Superior temporal gyrus (tissue), 1 donor: ENCODE results near the gene NKAIN2.

Experiments
- DNase-seq: peaks from one replicate; pipeline ENCODE4 v3.0.0-alpha.2; 2016; ENCODE audit errors: extremely low spot score

The NKAIN2 gene

DNA sequence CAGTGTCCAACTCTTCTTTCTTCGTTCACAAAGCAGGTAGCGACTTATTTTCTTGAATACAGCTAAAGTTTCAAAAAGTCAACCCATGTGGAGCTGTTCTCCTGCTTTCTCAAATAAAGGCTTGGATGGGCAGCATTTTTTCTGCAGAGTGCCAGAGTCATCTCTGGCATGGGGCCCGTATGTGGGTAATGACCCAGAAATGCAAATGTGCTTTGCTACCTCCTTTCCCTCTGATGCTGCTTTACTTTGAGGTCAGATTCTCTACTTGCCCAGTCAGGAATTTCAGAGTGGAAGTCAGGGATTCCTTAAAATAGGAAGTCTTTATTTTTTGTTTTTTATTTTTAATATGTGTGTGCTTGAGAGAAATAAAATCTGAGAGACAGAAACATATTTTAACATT is 4.9 kb downstream of the NKAIN2 start:
- DNase-seq = peak; percentile 91

DNA sequence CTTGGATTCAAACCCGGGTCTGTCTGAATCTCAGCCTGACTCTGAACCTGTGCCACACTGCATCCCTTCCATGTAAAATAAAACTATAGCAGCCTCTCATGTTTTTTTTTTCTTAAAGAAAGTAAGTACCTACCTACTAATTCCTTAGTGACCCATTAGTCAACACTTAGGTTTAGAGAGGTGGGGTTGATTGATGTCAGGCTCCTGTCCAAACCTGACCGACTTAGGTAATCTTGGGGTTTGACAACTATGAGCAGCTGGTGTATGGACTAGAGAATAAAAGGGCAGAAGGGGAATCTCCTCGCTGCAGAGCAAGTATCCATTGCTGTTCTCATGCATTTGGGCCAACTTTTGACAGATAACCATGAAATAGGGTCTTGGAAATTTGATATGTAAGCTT is 6.5 kb downstream of the NKAIN2 start:
- DNase-seq = peak; percentile 62

DNA sequence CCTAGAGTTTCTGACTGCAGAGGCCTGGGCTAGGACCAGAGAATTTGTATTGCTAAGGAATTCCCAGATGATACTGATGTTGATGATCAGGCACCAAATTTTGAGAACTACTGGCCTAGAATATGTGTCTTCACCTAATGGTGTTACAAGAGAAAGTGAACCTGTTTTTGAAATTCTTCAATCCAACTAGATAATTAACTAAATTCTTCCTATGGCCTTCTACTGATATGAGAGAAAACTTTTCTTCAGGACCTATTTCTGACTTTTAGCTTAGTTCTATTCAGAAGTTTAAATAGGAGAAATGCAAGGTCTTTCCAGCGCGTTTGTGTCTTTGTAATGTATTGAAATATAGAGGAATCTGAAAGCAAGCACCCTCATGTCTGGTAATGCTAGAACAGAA is 7.3 kb downstream of the NKAIN2 start:
- peak; percentile 78 for DNase-seq

GRCh38 chr6:123811378-123811777 is 7.7 kb downstream of the NKAIN2 start:
- DNase-seq = peak; percentile 65

DNA sequence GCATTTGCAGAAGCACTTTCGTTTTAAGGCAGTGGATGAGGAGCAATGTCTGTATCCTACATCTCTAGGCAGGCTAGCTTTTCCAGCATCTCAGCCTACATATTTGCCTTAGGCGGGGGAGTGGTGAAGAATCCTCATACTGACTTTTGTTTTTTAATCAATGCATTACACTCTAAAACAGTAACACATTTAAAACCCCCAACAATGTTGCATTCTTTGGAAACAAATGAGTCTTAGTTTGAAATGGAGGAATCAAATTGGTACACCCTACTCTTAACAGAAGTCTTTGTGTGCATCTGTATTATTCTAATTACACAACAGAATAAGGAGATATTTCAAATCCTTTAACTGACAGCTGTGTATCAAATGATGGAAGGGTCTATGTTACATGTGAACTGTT is 9.0 kb downstream of the NKAIN2 start:
- peak; percentile 80 for DNase-seq

- peak; percentile 60 for DNase-seq
These were observed 17.4 kb downstream of the NKAIN2 start for GRCh38 chr6:123821112-123821511.

GRCh38 chr6:123829302-123829953 is 25.8 kb downstream of the NKAIN2 start:
- DNase-seq = no peak

DNA sequence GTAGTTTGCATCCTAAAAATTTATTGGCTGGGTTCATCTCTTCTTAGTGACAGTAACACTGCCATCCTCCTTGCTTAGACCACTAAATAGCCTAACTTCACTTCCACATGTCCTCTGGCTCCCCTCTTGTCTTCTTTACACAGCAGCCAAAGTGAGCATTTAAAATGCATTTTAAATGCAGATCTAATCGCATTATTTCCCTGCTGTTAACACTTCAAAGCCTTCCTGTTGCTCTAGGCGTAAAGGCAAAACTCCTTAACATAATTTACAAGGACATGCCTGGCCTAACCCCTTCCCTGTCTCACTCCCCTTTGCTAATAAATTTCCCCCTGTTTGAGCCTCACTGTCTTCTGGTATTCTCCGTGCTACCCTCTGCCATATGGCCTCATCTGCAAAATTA is 26.5 kb downstream of the NKAIN2 start:
- DNase-seq = no peak

DNA sequence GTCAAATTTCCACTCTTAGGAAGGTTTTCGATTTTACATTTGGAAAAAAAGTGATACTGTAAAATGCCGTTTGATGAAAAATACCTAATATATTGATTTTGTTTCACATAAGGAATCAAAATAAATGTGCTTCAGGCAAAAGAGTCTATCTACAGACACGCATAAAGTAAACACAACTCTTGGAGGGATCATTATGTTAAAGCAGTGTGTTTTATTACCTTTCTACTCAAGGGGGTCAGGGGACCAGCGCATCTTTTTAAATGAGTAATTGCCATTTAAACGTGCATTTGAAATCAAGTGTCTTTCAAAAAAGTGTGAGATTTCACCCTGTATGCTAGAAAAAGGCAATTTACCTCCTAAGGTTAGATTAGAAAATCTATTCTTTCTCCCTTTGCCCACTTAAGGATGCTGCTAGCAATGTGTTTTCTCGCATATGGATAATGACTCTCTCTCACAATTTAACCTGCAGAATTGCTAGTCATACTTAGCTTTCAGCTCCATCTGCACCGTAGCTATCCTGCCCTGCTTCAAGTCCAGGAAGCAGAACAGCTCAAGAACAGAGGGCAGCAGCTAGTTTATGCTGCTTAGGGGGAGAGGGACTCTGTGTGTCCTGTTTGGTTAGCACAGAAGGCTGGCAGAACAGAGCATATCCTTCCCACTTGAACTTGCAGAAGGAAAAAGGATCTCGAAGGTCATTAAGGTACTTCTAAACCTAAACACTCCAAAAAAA is 35.0 kb downstream of the NKAIN2 start:
- no peak for DNase-seq

GRCh38 chr6:123841067-123841896 is 37.6 kb downstream of the NKAIN2 start:
- no peak for DNase-seq

DNA sequence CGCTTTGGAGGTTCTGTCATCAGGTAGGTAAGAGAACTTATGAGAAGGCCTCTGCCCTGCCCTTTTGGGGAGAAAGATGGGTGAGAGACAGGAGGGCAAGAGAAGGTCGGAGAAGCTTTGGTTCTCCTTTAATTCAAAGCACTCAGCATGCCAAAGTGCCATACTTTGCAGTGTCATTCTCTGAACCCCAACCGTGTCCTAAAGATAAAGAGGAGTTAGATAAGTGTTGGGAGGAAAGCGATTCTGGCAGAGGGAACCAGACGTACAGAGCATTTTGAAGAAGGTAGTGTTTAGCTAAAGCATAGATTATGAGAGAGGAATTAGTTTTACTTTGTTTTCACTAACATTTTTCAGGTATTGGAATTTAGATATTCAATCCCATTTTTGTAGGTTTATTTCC is 40.3 kb downstream of the NKAIN2 start:
- DNase-seq = no peak

DNA sequence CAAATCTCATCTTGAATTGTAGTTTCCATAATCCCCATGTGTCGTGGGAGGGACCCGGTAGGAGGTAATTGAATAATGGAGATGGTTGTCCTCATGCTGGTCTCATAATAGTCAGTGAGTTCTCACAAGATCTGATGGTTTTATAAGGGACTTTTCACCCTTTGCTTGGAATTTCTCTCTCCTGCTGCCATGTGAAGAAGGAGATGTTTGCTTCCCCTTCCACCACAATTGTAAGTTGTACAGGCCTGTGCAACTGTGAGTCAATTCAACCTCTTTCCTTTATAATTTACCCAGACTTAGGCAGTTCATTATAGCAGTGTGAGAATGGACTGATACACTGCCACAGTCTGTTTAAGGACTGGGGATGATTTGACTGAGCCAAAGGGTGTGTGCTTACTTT is 44.7 kb downstream of the NKAIN2 start:
- DNase-seq = no peak

GRCh38 chr6:123849406-123849805 is 45.7 kb downstream of the NKAIN2 start:
- DNase-seq = no peak

DNA sequence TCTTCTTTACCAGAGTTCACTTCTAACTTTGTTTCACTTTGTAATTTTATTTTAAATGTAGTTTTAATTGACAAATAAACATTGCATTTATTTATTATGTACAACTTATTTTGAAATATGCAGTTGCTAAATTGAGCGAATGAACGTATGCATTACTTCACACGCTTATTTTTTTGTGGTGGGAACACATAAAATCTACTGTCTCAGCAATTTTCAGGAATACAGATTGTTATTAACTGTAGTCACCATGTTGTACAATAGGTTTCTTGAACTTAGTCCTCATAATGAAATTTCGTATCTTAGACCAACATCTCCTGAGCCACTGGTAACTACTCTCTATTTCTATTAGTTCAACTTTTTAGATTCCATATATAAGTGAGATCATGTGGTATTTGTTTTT is 46.9 kb downstream of the NKAIN2 start:
- no peak for DNase-seq

GRCh38 chr6:123854201-123854600 is 50.5 kb downstream of the NKAIN2 start:
- no peak for DNase-seq

- no peak for DNase-seq
These were observed 51.8 kb downstream of the NKAIN2 start for GRCh38 chr6:123855506-123855905.

GRCh38 chr6:123859291-123859690 is 55.6 kb downstream of the NKAIN2 start:
- no peak for DNase-seq

GRCh38 chr6:123869334-123869733 is 65.7 kb downstream of the NKAIN2 start:
- DNase-seq = no peak

DNA sequence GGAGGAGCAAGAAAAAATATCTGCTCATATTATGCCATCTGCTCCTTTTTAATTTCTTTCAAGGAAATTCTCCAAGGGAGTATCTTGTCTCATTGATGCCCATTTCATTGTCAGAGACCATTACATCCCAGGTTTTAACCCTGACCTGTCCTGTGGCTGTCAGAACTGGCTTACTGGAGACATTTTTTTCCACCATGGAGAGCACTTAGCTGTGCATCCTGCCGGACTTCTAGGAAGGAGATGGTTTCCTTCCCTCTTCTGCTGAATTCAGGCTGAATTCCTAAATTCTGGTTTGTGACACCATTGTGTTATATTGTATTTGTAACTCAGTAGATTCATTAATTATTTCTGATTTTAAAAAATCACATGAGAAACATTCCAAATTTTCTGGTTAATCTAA is 70.3 kb downstream of the NKAIN2 start:
- no peak for DNase-seq

GRCh38 chr6:123875784-123876183 is 72.1 kb downstream of the NKAIN2 start:
- no peak for DNase-seq

DNA sequence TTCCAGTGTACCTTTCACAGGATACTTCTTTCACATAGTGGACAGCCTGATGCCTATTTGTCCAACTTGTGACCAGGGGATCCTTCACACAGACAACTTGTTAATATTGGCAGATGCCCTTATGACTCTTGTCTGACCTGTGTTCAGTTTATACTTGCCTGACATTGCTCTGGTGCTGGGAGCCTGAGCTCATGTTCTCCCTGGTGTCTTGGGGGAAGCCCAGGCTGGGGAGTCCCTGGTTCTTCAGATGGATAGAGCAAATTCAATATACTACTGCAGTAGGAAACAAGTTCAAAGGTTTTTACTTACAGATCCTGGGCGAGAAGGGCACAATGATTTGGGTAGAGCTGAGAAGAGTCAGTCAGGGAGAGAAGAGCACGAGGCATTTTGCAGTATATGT is 76.1 kb downstream of the NKAIN2 start:
- no peak for DNase-seq

GRCh38 chr6:123888771-123889513 is 85.3 kb downstream of the NKAIN2 start:
- DNase-seq = peak; percentile 71
